Brain pericyte (primary cell): ENCODE data around the gene MYBBP1A.

Experiments
- DNase-seq: peaks from one replicate; pipeline ENCODE4 v3.0.0-alpha.2; 2012; ENCODE audit warnings: low read depth, low spot score

Gene MYBBP1A

GRCh38 chr17:4504188-4504587 lies 51.0 kb downstream of the MYBBP1A start:
- DNase-seq: no peak

DNA sequence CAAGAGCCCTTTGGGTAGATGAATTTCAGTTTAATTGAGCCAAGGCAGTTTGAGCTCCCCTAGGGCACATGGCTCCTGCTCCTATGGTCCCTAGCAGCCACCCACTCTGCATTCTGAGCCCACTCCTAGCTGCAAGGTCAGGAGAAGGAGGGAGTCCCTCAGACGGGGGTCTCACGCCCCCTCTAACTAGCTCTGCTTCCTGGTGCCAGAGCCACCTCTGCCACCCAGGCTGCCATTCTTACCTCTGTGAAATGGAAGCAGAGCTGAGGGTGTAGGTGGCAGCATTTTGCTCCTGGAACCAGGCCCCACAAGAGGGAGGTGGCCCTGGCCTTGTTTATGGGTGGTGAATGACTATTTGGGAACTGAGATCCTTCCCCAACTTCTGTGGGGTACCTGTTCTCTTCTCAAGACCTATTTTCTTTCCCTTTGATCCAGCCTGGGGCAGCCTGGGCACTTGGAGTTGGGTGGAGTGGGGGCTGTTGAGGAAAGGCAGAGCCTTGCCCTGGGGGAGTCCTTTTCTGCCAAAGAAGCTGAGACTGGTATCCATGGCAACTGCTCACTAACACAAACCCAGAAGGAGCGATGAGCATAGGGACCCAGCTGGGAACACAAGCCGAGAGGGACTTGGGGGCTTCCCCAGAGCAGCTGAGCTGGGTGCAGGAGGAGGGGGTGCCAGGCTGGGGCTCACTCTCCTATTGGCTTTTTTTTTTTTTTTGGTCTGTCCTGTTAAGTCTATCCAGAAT lies 51.7 kb downstream of the MYBBP1A start:
- DNase-seq: no peak

DNA sequence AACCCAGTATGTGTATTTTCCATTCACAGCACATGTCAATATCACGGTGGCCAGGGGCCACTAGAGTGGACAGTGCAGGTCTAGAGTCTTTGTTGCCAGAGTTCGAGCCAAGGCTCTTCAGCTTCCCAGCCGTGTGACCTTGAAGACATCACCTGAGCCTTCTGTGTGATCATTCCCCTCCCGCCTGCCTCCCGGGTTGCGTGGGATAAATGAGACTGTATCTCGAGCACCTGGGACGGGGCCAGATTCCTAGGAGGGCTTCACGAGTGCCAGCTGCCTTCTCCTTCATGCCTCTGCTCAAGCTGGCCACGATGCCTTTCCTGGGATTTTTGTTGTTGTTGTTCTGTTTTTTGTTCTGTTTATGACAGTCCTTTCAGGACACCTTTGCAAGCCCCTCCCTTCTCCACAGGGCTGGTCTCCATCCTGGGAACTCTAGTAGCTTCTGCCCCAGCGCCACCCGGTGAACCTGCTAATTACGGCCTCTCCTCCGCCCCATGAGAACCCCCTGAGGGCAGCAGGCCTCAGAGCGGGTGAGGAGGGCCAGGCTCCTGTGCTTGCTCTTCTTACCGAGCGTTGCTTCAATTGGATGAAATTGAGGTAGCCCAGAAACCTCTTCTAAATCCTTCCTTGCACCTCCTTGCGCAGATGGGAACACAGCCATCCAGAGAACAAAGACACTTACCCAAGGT lies 52.6 kb downstream of the MYBBP1A start:
- DNase-seq: no peak

GRCh38 chr17:4501295-4501949 lies 53.8 kb downstream of the MYBBP1A start:
- DNase-seq: no peak

DNA sequence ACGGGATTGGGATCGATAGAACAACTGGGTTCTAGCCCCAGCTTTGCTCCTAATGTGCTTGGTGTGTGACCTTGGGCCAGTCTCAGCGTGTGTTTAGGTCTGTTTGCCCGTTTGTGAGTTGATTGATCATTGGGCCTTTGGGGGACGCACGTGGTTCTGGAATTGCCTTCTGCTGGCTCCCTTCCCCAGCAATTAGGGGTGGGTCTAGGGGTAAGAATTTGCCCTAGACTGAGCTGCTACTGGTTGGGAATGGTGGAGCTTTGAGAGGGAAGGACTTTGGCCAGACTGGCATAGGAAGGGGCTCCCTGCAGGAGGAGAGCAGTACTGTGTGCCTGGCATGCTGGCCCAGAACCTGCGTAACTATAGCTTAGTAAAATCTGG lies 55.0 kb downstream of the MYBBP1A start:
- DNase-seq: no peak

GRCh38 chr17:4499431-4500190 lies 55.6 kb downstream of the MYBBP1A start:
- no peak for DNase-seq

- DNase-seq: no peak
Measured at GRCh38 chr17:4498461-4499397, 56.5 kb downstream of the MYBBP1A start, which contains the start of gene SPNS2. TSS of gene SPNS2 (plus strand) at chr17:4498881. CDS start at chr17:4499048, 167 bp downstream.

GRCh38 chr17:4497101-4497824 lies 57.9 kb downstream of the MYBBP1A start:
- no peak for DNase-seq

DNA sequence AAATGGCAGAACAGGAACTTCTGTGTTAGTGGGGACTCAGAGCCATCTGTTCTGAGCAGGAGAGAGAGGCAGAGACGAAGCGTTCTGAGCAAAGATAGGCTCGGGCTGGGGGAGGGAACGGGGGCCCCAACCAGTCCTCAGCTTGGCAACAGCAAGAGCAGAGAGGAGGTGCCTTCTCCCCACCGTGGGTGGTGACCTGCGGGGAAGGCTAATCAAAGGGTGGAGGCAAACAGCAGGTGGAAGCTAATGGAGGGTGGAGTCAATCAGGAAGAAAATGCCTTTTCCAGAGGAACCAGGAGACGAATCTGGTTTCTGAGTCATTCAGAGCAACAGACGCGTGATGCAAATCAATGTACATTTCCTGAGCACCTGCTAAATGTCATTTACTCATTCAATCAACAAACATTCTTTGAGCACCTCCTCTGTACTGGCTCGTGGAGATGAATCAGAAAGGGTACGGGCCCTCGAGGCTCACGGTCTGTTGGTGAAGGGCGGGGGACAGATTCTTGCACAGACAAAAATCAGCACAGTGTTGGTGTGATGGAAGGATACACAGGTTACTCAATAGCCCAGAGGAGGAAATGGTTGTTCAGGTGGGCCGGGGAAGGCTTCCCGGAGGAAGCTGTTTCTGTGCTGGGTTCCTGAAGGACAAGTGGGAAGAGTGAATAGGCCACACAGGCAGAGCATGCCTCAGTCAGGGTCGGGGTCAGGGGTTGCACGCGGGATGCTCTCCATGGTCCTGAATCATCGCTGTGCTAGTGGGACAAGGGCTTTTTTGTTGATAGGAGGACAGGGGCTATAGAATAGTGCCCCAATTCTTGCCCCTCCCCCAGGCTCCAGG lies 62.2 kb downstream of the MYBBP1A start:
- no peak for DNase-seq

DNA sequence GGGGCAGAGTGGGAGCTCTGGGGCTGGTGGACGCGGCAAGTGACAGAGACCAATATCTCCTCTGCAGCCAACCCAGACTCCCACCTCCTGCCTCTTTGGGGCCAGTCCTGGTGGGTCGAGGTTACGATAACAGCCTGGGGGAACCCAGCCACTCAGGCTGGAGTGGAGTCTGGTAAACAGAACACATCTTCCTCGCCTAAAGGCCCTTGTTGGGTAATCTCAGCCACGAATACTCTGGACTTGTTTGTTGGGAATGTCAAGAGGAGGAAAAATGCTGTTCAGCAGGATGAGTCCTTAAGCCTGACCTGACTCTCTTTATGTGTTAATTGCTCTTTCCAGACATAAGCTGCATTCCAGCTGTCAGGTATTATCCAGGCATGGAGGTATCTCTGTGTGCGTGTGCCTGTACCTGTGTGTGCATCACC lies 64.5 kb downstream of the MYBBP1A start:
- DNase-seq: no peak

DNA sequence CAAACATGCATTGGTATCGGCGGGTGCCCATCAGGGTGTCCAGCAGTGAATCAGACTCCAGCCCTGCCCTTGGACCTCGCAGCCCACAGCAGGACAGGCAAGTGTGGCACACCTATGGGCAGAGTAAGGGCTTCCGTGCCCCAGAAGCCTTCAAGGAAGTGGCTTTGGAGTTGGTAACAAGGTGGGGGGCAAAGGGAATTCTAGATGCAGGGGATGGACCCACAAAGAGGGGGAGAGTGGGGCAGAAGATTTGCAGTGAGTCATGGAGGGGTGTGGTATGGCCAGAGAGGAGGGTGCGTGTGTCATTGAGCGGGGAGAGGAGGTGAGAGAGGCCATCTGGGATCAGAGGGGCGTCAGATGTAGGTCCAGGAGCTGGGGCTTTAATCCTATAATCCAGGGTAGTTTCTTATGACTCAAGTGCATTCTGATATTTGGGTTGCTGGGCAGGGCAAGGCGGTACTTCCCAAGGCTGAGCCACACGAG lies 65.0 kb downstream of the MYBBP1A start:
- no peak for DNase-seq

DNA sequence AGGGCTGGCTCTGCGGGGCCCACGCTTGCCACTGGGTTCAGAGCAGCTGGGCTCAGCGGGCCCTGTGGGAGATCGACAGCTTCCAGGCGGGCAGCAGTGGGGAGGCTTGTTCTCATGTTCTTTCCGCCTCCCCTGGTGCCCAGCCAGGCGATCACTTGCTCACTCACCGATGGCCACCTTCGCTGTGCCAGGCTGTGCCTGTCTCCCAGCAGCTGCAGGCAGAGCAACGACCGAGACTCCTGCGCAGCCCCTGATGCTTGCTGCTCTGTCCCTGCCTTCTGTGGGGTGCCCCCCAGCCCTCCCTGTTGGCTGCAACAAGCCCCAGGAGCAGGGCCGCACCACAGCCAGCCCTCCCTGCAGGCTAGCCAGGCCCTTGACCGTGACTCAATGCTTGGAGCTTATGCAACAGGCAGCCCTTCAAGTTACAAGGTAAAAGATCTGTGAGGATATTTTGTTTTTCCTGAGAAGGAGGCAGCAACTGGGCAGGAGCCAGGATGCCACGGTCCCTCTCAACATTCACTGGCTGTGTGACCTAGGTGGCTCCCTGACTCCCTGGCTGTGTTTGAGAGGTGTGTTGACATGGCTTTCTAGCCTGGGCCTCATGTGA lies 66.1 kb downstream of the MYBBP1A start:
- DNase-seq: no peak
